Upper lobe of left lung (tissue), 6 donors: Measurements from ENCODE around the gene PPP1R13B. TPM values are rescaled to one million over a fixed set of nuclear protein-coding genes. Genes with fewer than 3 reads are reported as not detected.

Experiments used
- ATAC-seq, 2 donors: fragments of 200-7000 bp; cut with Tn5 transposase; one replicate each; pipeline ENCODE4 v1.9.1; 2022; ENCODE audit warnings: mild to moderate bottlenecking in 2 of 2, moderate library complexity in 2 of 2; ENCODE audit not compliant: low FRiP score in 2 of 2
- DNase-seq, 2 donors: peaks; one replicate each; pipeline ENCODE4 v3.0.0-alpha.2; 2019 to 2020
- H3K27ac ChIP-seq, 4 donors: fragments of 200-600 bp; sonication (generic); one replicate each; pipeline ENCODE4 v1.5.1; 2016 to 2019
- H3K27me3 ChIP-seq, 4 donors: fragments of 200-600 bp; sonication (generic); one replicate each; pipeline ENCODE4 v1.5.1; 2017 to 2019
- H3K36me3 ChIP-seq, 4 donors: fragments of 200-600 bp; sonication (generic); one replicate each; pipeline ENCODE4 v1.5.1; 2016 to 2019
- H3K4me1 ChIP-seq, 4 donors: fragments of 200-600 bp; sonication (generic); one replicate each; pipeline ENCODE4 v1.5.1; 2018 to 2019
- H3K4me3 ChIP-seq, 4 donors: fragments of 200-600 bp; sonication (generic); one replicate each; pipeline ENCODE4 v1.5.1; 2017 to 2019; ENCODE audit warnings: mild to moderate bottlenecking in 2 of 4, moderate library complexity in 1 of 4
- H3K9me3 ChIP-seq, 4 donors: fragments of 200-600 bp; sonication (generic); one replicate each; pipeline ENCODE4 v1.5.1; 2018 to 2019
- CTCF ChIP-seq, 6 experiments: fragments of 450-650 bp in 4 of 6; fragments of 200-600 bp in 2 of 6; sonication (generic) in 2 of 6; IDR thresholded peaks; one replicate each; pipeline ENCODE4 v1.5.1; 2016 to 2019; ENCODE audit warnings: antibody characterized with exemption in 6 of 6
- EP300 ChIP-seq, 4 donors: sonication (generic); formaldehyde crosslinking; IDR thresholded peaks; one replicate each; pipeline ENCODE4 v1.5.1; 2017; ENCODE audit warnings: antibody characterized with exemption in 4 of 4, control low read depth in 2 of 4
- POLR2A ChIP-seq, 4 donors: fragments of 450-650 bp; IDR thresholded peaks; one replicate each; pipeline ENCODE4 v1.5.1; 2016 to 2017; ENCODE audit warnings: antibody characterized with exemption in 4 of 4, mild to moderate bottlenecking in 2 of 4
- POLR2AphosphoS5 ChIP-seq, 2 donors: sonication (generic); formaldehyde crosslinking; IDR thresholded peaks; one replicate each; pipeline ENCODE4 v1.5.1; 2017; ENCODE audit warnings: antibody characterized with exemption in 2 of 2
- WGBS, 2 donors: methylation state at CpG; one replicate each; pipeline ENCODE4 v1.1.5; 2017 to 2018; 5-methylcytosine and 5-hydroxymethylcytosine counted together
- total RNA-seq, 6 donors: library from RNA; depleted of rRNA in 4 of 6; stranded (reverse); fragments of >200 nt in 4 of 6; gene quantifications; one replicate each; pipeline versions ENCODE4 v1.1.0 to v1.2.1, GENCODE V29; 2016 to 2021
- donor health status: DM: no; HTN: no; CAD: no; lungs with moderate emphysema.
- donor health status: DM: no; HTN: yes; CAD: no; lungs with severe emphysema.

Gene PPP1R13B
- total RNA-seq, 6 donors from 2014 or later = 37.0 to 117 (median 71.1) TPM

DNA sequence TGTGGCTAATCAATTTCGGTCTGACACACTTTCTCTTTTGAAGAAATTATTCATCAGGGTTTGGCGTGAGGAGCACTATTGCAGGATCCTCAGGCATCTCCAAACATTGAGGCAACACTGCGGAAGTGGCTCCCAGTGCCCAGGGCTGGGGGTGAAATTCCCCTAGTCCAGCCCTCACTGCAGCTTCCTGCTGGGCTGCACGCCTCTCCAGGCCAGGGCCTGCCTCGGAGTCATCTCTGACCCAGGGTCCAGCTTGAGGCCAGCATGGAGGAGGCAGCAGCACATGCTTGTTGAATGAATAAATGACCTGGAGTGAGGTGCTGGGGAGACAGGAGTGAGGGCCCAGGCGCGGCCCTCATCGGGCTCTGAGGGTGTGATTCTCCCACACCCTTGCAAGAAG is 44.9 kb upstream of the PPP1R13B start:
- DNase-seq (no peak), ATAC-seq (no peak)
- no peaks in the 10 kb centered on the region for H3K27me3 ChIP-seq
- 87 to 94% methylated on average over 7 to 8 of the region's 8 CpGs for WGBS, 2 donors
- no peaks in the 10 kb centered on the region for H3K9me3 ChIP-seq
- no peak overlapping the region for H3K4me3 ChIP-seq
- no peaks in the 10 kb centered on the region for H3K36me3 ChIP-seq
- H3K4me1 ChIP-seq = peaks cover 0 to 23% (median 16%) of the 10 kb centered on the region in 4 donors
- no peak overlapping the region for H3K27ac ChIP-seq
- TF ChIP-seq CTCF (IDR thresholded peaks at IDR 0.05) (no peak), POLR2AphosphoS5 (IDR thresholded peaks at IDR 0.05) (no peak), EP300 (IDR thresholded peaks at IDR 0.05) (no peak), POLR2A (IDR thresholded peaks at IDR 0.05) (no peak)

- Histone ChIP-seq H3K27me3 (no peaks in the 10 kb centered on the region), H3K27ac (no peak overlapping the region), H3K36me3 (no peaks in the 10 kb centered on the region), H3K4me3 (no peak overlapping the region), H3K4me1 (peaks cover 0 to 26% (median 14%) of the 10 kb centered on the region in 4 donors), H3K9me3 (no peaks in the 10 kb centered on the region)
- 93 to 95% methylated on average over 11 to 13 of the region's 15 CpGs for WGBS, 2 donors
- ATAC-seq = no peak
- TF ChIP-seq CTCF (IDR thresholded peaks at IDR 0.05) = no peak
- no peak for TF ChIP-seq POLR2AphosphoS5 (IDR thresholded peaks at IDR 0.05)
- TF ChIP-seq EP300 (IDR thresholded peaks at IDR 0.05) = no peak
- TF ChIP-seq POLR2A (IDR thresholded peaks at IDR 0.05) = no peak
- DNase-seq = no peak
Measured at GRCh38 chr14:103891667-103892215, 44.4 kb upstream of the PPP1R13B start.

DNA sequence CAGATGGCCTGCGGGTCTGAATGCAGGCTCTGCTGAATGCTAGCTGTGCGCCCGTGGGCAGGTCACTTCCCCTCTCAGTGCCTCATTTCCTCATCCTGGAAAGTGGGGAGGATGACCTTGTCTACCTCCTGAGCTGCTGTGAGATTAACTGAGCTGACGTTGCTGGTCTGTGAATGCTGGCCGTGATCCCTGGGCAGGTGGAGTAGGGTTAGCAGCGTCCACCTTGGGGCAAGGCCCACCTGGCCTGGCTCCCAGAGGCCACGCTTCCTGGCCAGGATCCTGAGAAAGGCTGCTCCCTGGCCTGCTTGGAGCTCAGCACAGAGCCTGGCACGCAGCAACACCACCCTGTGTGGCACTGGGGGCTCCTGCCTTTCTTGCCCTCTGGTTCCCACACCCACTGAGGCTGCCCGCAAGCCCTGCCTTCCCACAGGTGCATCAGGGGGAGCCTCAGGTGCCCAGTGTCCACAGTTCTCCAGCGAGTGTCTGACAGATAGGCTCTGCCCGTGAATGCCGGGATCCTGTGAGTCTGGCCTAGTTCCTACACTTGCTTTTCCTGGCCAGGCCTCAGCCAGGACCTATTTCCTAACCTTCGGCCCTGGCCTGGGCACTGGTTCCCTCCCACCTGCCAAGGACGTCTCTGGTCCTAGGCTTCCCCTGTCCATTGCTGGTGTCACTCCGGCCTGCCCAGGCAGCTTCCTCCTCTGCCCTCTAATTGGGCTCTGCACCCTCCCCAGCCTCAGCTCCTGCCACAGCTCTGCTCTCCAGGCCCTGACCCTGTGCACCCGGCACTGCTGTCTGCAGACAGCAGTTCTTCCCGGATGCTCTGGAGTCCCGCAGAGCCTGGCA is 43.7 kb upstream of the PPP1R13B start:
- no peak for DNase-seq
- Histone ChIP-seq H3K9me3 (no peaks in the 10 kb centered on the region), H3K27me3 (no peaks in the 10 kb centered on the region), H3K4me3 (no peak overlapping the region), H3K27ac (no peak overlapping the region), H3K4me1 (peaks cover 0 to 30% (median 14%) of the 10 kb centered on the region in 4 donors), H3K36me3 (no peaks in the 10 kb centered on the region)
- TF ChIP-seq POLR2A (IDR thresholded peaks at IDR 0.05) (no peak), CTCF (IDR thresholded peaks at IDR 0.05) (no peak), EP300 (IDR thresholded peaks at IDR 0.05) (no peak), POLR2AphosphoS5 (IDR thresholded peaks at IDR 0.05) (no peak)
- WGBS, 2 donors = 72 to 82% methylated on average over 7 to 18 of the region's 18 CpGs
- ATAC-seq = no peak

- H3K27me3 ChIP-seq = no peaks in the 10 kb centered on the region
- TF ChIP-seq EP300 (IDR thresholded peaks at IDR 0.05) (no peak), POLR2A (IDR thresholded peaks at IDR 0.05) (no peak), POLR2AphosphoS5 (IDR thresholded peaks at IDR 0.05) (no peak), CTCF (IDR thresholded peaks at IDR 0.05) (no peak)
- ATAC-seq (no peak), DNase-seq (no peak)
- no peaks in the 10 kb centered on the region for H3K36me3 ChIP-seq
- H3K27ac ChIP-seq = peak overlapping the region in 1 of 4 donors; percentile 21
- no peaks in the 10 kb centered on the region for H3K9me3 ChIP-seq
- no peak overlapping the region for H3K4me3 ChIP-seq
- 66 to 88% methylated on average over 4 to 6 of the region's 10 CpGs for WGBS, 2 donors
- peaks cover 0 to 30% (median 14%) of the 10 kb centered on the region in 4 donors for H3K4me1 ChIP-seq
Measured at GRCh38 chr14:103890052-103890371, 42.6 kb upstream of the PPP1R13B start.
